Nephron (organoid): ENCODE data around the gene NOP53.
"Not testable (repeated sequence)": the region's sequence is repeated elsewhere in the genome, so short reads cannot be mapped to it uniquely, and the experiment has no call there.

ENCODE experiments used
- H3K27ac Mint-ChIP-seq, 3 experiments: 2 replicates each; pipeline ENCODE4 v1.8.0; 2020; ENCODE audit warnings: mixed read lengths in 3 of 3, mild to moderate bottlenecking in 2 of 3, moderate library complexity in 1 of 3
- H3K27me3 Mint-ChIP-seq: 2 replicates; pipeline ENCODE4 v1.8.0; 2021; ENCODE audit warnings: low read depth, mild to moderate bottlenecking, moderate library complexity, mixed read lengths
- H3K36me3 Mint-ChIP-seq: 2 replicates; pipeline ENCODE4 v1.8.0; 2020; ENCODE audit warnings: low read depth, mixed read lengths
- H3K4me1 Mint-ChIP-seq: 2 replicates; pipeline ENCODE4 v1.8.0; 2020; ENCODE audit warnings: mixed read lengths
- H3K4me3 Mint-ChIP-seq, 3 experiments: 2 replicates each; pipeline ENCODE4 v1.8.0; 2020; ENCODE audit warnings: mild to moderate bottlenecking in 3 of 3, mixed read lengths in 3 of 3, moderate library complexity in 2 of 3
- H3K9me3 Mint-ChIP-seq: 2 replicates; pipeline ENCODE4 v1.8.0; 2020; ENCODE audit warnings: mixed read lengths
- CTCF ChIP-seq, 3 experiments: fragments of 200-600 bp; sonication (generic); IDR thresholded peaks; one replicate each; pipeline ENCODE4 v1.5.0; 2021; ENCODE audit warnings: antibody characterized with exemption in 3 of 3; ENCODE audit not compliant: unreplicated experiment in 3 of 3

NOP53 gene

DNA sequence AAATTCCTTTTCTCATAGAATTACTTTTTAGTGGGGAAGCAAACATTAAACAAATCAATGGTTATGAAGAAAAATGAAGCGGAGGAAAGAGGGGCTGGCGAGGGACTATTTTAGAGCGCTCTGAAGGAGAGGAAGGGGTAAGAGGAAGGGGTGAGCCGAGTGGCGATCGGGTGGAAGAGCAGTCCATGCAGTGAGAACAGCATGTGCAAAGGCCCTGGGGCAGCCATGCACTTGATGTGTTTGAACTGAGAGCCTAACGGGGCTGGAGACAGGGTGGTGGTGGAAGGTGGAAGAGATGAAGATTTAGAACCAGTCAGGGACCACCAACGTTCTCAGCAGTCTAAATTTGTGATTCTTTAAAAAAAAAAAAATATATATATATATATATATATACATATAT, 14.4 kb upstream of the NOP53 start:
- H3K27ac Mint-ChIP-seq, result no peak overlapping the region
- H3K27me3 Mint-ChIP-seq, result peaks cover 6% of the 10 kb centered on the region
- peaks cover 13% of the 10 kb centered on the region for H3K36me3 Mint-ChIP-seq
- no peak overlapping the region for H3K4me3 Mint-ChIP-seq
- TF ChIP-seq CTCF (IDR thresholded peaks at IDR 0.05; ENCODE audit: unreplicated experiment in 3 of 3), result no peak
- H3K4me1 Mint-ChIP-seq, result peaks cover 18% of the 10 kb centered on the region
- H3K9me3 Mint-ChIP-seq, result no peaks in the 10 kb centered on the region

DNA sequence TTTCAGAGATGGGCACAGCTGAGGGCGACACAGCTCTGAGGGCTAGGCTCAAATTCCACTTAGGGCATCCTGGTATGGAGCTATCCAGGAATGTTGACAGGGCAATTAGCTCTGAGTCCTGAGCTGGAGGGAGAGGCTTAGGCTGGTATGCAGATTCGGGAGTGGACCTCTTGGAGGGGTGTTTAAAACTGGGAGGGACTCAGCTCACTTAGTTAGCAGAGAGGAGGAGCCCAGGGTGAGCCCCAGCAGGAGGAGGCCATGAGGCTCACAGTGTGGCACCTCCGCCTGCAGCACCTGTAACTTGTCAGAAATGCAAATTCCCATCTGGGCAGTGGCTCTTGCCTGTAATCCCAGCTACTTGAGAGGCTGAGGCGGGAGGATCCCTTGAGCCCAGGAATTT, 10.2 kb upstream of the NOP53 start:
- peaks cover 7% of the 10 kb centered on the region for H3K36me3 Mint-ChIP-seq
- H3K4me3 Mint-ChIP-seq, result no peak overlapping the region
- no peaks in the 10 kb centered on the region for H3K4me1 Mint-ChIP-seq
- no peaks in the 10 kb centered on the region for H3K9me3 Mint-ChIP-seq
- H3K27me3 Mint-ChIP-seq, result no peaks in the 10 kb centered on the region
- TF ChIP-seq CTCF (IDR thresholded peaks at IDR 0.05; ENCODE audit: unreplicated experiment in 3 of 3), result no peak
- no peak overlapping the region for H3K27ac Mint-ChIP-seq

DNA sequence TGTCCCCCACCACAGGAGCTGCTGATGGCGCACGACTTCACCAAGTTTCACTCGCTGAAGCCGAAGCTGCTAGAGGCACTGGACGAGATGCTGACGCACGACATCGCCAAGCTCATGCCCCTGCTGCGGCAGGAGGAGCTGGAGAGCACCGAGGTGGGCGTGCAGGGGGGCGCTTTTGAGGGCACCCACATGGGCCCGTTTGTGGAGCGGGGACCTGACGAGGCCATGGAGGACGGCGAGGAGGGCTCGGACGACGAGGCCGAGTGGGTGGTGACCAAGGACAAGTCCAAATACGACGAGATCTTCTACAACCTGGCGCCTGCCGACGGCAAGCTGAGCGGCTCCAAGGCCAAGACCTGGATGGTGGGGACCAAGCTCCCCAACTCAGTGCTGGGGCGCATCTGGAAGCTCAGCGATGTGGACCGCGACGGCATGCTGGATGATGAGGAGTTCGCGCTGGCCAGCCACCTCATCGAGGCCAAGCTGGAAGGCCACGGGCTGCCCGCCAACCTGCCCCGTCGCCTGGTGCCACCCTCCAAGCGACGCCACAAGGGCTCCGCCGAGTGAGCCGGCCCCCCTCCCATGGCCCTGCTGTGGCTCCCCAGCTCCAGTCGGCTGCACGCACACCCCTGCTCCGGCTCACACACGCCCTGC, 4.4 kb upstream of the NOP53 start:
- no peak overlapping the region for H3K4me3 Mint-ChIP-seq
- no peak for TF ChIP-seq CTCF (IDR thresholded peaks at IDR 0.05; ENCODE audit: unreplicated experiment in 3 of 3)
- H3K4me1 Mint-ChIP-seq, result peaks cover 21% of the 10 kb centered on the region
- H3K27me3 Mint-ChIP-seq, result peaks cover 8% of the 10 kb centered on the region
- peak overlapping the region in 2 of 3 experiments; percentile 13 to 97 for H3K27ac Mint-ChIP-seq
- H3K9me3 Mint-ChIP-seq, result no peaks in the 10 kb centered on the region
- H3K36me3 Mint-ChIP-seq, result peaks cover 10% of the 10 kb centered on the region

DNA sequence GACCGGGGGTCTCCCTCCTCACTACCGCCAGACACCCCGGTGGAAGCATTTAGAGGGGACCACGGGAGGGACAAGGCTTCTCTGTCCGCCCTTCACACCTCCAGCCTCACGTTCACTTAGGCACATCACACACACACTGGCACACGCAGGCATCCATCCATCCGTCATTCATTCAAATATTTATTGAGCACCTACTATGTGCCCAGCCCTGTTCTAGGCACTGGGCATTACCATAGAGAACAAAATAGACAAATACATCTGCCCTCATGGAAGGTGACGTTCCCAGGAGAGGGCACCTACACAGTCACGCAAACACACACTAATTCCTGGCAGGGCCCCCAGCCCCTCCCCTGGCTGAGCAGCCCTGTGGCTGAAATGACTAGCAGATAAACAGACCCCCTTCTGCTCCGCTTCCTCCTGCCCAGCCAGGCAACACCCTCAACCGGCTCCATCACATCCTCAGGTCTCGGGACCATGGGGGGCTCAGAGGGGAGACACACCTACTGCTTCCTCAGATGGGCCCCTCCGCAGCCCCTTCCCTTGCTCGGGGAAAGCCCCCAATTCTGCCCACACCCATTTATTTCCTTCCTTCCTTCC, 3.7 kb upstream of the NOP53 start:
- Mint-ChIP-seq H3K27me3 (peaks cover 8% of the 10 kb centered on the region), H3K27ac (peak overlapping the region; percentile 92 to 97 (median 96)), H3K9me3 (no peaks in the 10 kb centered on the region), H3K36me3 (peaks cover 4% of the 10 kb centered on the region), H3K4me3 (peak overlapping the region in 2 of 3 experiments; percentile 32 to 68), H3K4me1 (peaks cover 21% of the 10 kb centered on the region)
- no peak for TF ChIP-seq CTCF (IDR thresholded peaks at IDR 0.05; ENCODE audit: unreplicated experiment in 3 of 3)

DNA sequence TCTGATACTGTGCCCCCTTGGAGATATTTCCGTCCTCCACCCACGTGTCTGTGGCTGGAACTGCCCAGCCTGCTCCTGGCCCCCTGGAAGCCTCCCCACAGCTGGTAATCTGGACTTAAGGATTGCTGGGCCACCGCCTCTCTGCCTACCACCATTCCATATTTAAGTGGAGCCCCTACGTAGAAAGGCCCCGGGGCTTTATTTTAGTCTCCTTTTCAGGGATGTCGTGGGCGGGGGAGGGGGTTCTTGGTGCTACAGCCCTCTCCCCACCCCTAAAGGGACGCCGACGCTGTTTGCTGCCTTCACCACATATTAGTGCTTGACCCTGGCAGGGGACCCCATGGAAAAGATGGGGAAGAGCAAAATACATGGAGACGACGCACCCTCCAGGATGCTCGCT, 2.7 kb upstream of the NOP53 start:
- H3K27me3 Mint-ChIP-seq, result peaks cover 8% of the 10 kb centered on the region
- H3K27ac Mint-ChIP-seq, result peak overlapping the region; percentile 92 to 97 (median 96)
- peaks cover 24% of the 10 kb centered on the region for H3K4me1 Mint-ChIP-seq

DNA sequence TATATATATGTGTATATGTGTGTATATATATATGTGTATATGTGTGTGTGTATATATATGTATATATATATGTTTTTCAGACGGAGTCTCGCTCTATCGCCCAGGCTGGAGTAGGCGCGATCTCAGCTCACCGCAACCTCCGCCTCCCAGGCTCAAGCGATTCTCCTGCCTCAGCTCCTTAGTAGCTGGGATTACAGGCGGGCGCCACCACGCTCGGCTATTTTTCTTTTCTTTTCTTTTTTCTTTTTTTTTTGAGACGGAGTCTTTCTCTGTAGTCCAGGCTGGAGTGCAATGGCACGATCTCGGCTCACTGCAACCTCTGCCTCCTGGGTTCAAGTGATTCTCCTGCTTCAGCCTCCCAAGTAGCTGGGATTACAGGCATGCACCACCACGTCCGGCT, 783 bp downstream of the NOP53 start:
- not testable (repeated sequence) for H3K9me3 Mint-ChIP-seq, H3K27me3 Mint-ChIP-seq
- H3K27ac Mint-ChIP-seq, result peak overlapping the region; percentile 87 to 99 (median 96)
- H3K4me1 Mint-ChIP-seq, result peaks cover 24% of the 10 kb centered on the region
- H3K4me3 Mint-ChIP-seq, result peak overlapping the region; percentile 96 to 99 (median 98)
- peaks cover 26% of the 10 kb centered on the region for H3K36me3 Mint-ChIP-seq

More for the DNA sequence above, 2.7 kb upstream of the NOP53 start:
- no peak for TF ChIP-seq CTCF (IDR thresholded peaks at IDR 0.05; ENCODE audit: unreplicated experiment in 3 of 3)
- no peaks in the 10 kb centered on the region for H3K9me3 Mint-ChIP-seq
- H3K4me3 Mint-ChIP-seq, result peak overlapping the region; percentile 80 to 87 (median 86)
- H3K36me3 Mint-ChIP-seq, result peaks cover 8% of the 10 kb centered on the region
